Non-pigmented ciliary epithelial cell (primary cell): Measurements from ENCODE around the gene PACSIN3.
A peak's percentile ranks its signal among the peaks of the same experiment; 100 is the strongest.
"Not testable (repeated sequence)": the region's sequence is repeated elsewhere in the genome, so short reads cannot be mapped to it uniquely, and the experiment has no call there.

Experiments
- DNase-seq: peaks from one replicate; pipeline ENCODE4 v3.0.0-alpha.2; 2010; ENCODE audit warnings: low read depth

The PACSIN3 gene

DNA sequence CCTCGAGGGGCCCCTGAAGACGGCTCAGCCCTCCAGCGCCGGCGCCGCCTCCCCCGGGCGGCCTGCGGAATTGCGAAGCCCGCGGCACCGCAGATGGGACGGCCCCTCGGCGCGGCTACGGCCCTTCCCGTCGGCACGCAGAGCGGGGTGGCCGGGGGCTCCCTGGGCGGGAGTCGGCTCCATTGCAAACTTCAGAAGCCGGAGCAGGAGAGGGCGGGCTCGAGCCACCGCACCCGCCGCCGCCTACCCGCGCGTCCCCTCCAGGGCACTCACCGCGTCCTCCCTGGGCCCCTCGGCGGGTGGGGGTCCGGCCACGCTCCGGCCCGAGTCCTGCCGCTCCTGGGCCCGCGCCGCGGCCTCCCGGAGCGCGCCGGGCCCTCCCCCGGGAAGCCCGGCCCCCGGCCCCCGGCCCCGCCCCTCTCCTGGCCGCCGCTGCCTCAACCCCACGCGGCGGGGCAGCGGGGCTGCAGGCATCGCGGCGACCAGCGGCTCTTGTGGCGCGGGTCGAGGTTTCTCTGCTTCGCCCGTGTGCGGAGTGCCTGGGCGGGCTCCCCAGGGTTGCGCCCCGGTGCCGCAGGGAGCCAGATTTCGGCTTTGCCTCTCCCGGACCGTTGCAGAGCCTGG, at the start of gene PACSIN3:
TSS of gene PACSIN3 (minus strand) at position 359 of the 624 bp plus-strand sequence. CDS start 3,707 bp downstream, outside the sequence.
- no peak for DNase-seq

DNA sequence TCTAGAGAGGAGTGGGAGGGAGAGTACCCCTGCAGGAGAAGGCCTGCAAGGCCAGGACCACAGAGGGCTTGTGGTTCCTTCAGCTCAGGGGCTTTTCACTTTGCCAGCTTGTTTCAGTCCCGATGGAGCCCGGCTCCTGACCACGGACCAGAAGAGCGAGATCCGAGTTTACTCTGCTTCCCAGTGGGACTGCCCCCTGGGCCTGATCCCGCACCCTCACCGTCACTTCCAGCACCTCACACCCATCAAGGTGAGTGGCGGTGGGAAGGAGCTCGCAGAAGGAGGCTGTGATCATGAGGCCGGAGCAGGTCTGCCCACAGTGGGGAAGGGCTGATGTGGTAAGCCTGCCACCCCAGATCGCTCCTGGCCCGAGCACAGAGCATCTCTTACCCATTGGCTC, 48.9 kb upstream of the PACSIN3 start:
- DNase-seq: no peak

DNA sequence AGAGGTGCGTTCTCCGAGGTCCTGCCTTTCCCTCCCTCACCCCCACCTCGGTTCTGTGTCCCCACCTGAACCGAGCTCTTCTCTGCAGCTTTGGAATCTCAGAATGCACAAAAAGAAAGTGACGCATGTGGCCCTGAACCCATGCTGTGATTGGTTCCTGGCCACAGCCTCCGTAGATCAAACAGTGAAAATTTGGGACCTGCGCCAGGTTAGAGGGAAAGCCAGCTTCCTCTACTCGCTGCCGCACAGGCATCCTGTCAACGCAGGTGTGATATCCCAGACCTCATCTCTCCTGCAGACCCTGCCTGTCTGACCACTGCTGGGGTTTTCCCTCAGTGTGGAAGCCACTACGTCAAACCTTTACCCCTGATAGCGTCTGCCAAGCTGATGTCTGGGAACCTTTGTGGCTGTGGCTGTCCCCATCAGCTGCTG, 48.5 kb upstream of the PACSIN3 start:
- DNase-seq: no peak

DNA sequence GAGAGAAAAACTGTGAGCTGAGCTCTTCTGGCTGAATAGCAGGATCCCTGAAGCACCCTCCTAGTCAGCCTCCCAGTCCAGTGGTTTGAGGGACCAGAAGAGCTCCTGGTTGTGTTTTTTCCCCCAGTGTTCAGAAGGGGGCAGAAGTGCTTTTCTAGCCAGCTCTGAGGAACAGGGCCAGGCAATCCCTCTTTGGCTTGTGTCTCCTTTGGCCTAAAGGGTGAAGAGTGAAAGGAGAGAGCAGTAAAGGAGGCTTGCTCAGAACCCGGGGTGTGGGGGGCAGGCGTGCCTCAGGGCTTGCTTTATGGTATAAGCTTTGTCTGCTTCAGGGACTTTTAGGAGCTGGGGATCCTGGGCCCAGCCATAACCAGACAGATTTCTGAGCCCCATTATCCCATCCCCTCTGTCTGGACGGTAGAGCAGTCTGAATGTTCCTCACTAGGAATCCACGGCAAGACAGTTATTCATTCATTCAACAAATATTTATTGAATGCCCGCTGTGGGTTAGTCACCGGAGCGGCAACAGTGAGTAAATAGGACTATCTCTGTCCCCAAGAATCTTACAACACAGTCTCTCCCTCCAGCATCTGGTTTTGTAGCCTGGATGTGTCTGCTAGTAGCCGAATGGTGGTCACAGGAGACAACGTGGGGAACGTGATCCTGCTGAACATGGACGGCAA, 47.9 kb upstream of the PACSIN3 start:
- DNase-seq: peak; percentile 56

DNA sequence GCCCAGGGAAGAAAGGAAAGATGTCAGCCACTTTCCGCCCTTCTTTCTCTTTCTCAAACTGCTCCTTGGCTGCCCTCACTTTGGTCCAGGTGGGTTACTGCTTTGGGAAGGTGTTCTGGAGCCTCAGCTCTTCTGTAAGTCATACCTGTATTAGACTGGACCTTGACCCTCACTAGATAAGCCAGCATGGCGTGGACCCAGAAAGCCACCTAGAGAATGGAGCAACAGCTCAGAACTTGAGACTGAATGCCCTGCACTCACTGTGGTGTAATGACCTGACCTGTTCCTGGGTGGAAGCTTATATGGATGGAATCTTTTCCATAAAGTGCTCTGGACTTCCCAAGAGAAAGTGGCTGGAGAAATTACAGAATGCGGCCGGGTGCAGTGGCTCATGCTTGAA, 46.8 kb upstream of the PACSIN3 start:
- DNase-seq: no peak

DNA sequence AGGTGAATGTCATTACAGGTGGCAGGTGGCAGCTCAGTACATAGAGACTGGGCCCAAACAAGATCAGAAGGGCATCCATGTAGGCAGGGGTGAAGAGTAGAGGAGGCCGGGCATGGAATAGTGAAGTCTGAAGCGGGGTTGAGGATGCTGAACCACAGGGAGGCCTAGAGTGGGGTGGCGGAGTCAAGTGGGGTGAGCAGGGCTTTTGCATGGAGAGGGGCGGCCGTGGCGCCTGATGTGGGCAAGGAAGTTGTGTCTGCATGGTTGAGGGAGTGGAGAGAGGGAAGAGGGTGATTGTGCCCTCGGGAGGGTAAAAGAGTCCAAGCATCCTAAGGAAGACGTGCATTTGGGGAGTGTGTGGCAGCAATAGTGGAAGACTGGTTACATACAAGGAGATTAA, 42.9 kb upstream of the PACSIN3 start:
- DNase-seq: no peak

DNA sequence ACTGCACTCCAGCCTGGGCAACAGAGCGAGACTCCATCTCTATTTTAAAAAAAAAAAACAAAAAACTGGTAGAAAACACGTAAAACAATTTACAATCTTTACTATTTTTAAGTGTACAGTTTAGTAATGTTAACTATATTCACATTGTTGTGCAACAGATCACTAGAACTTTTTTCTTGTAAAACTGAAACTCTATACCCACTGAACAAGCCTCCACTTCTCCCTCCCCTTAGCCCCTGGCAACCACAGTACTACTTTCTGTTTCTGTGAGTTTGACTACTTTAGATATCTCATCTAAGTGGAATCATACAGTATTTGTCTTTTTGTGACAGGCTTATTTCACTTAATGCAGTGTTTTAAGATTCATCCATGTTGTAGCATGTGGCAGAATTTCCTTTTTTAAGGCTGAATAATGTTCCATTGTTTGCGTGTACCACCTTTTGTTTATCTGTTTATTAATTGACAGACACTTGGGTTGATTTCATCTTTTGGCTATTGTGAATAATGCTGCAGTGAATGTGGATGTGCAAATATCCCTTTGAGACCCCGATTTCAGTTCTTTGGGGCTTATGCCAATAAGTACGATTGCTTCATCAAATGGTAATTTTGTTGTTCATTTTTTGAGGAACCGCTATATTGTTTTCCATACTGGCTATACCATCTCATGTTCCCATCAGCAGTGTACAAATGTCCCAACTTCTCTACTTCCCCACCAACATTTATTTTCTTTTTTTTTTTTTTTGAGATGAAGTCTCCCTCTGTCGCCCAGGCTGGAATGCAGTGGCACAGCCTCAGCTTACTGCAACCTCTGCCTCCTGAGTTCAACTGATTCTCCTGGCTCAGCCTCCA, 39.5 kb upstream of the PACSIN3 start:
- DNase-seq: no peak

DNA sequence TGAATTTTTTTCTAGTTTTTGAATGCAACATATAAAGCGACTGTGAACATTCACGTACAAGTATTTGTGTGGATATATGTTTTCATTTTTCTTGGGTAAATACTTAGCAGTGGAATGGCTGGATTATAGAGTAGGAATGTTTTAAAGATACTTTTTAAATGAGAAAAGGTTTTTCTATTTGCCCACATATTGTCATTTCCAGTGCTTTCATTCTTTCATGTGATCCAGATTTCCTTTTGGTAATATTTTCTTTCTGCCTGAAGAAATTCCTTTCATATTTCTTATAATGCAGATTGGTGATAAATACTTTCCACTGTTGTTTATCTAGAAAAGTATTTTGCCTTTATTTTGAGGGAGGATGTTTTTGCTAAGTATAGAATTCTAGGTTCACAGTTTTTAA, 36.5 kb upstream of the PACSIN3 start:
- DNase-seq: no peak

DNA sequence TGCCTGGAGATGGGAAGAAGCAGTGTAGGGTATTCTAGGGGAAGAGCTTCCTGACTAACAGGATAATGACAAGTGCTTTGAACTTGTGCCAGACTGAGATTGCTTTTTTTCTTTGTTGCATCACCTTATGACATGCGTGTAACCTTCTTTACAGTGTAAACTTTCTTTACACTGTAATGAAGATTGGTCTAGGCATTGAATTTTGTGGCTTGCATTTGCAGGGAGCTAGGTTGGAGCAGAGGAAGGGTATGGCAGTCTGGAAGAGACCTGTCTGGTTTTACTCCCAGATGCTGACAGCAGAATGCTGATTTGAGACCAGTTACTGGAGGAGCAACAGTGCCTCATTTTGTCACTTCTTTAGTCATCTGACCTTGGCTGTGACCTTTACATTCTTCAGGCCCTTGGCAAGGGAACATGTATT, 34.2 kb upstream of the PACSIN3 start:
- peak; percentile 32 for DNase-seq

DNA sequence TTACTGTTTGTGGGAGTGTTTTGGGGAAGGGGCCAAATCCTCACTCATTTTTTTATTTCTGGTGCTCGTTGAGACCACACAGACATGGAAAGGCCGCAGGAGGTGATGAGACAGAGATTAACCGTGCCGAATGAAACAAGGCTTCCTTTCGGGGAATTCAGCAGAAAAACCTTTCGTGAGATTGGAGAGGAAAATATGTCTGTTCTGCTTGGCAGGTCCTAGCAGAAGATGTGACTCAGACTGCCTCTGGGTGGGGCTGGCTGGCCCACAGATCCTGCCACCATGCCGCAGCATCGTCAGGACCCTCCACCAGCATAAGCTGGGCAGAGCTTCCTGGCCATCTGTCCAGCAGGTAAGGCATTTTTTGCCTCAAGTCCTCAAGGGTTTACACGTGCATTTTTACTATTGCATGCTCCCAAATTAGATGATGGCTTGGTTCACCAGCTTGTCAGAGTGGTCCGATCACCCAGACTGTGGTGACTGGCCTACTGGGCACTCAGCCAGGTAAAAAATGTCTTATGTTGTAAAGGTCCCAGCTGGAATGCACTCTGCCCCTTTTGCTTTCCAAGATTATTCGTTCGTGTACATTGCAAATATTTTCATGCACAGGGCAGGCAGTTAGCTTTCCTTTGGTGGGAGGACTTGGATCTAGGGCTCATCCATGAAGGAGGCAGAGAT, 30.0 kb upstream of the PACSIN3 start:
- peak; percentile 34 for DNase-seq

DNA sequence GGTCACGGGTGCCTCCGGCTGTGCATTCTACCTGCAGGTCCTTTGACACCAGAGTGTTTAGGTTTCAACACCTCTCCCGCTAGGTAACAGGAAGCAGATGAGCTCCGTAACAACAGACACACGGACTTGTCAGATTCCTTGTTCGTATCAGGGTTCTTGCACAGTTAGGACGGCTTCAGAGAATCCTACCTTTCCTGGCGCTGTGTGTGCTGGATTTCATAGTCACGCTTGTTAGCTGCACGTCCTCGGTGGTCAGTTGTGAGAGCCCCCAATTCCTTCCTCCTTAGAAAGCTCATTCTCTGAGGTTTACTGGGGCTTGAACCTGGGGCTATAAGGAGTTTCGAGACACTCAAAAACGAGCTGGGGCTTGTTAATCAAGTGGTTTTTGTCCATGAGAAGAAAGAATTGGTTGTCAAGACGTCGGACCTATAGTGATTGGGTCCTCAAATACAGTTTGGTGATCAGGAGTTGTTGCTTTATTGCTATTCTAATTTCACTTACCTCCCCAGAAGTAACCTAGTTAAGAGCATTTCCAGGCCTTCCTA, 29.2 kb upstream of the PACSIN3 start:
- no peak for DNase-seq

DNA sequence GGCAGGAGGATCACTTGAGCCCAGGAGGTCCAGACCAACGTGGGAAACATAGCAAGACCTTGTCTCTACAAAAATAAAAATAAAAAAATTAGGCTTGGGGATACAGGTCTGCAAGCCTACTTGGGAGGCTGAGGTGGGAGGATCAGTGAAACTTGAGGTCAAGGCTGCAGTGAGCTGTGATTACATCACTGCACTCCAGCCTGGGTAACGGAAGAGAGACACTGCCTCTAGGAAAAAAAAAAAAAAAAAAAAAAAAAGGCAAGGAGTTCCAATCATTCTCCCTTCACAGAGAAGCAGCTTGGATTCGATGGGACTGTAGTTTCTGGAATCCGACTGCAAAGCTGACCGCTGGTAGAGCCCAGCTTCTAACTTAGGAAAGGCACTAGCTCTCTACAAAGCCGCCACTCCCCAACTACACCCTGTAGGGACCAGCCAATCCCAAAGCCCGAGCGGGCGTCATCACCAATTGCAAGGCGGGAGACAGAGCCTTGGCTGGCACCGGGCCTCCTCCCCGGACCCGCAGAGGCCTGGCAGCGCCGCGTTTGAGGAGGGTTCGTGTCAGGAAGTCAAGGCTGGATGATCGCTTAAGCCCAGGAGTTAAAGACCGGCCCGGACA, 27.8 kb upstream of the PACSIN3 start:
- peak; percentile 55 for DNase-seq

DNA sequence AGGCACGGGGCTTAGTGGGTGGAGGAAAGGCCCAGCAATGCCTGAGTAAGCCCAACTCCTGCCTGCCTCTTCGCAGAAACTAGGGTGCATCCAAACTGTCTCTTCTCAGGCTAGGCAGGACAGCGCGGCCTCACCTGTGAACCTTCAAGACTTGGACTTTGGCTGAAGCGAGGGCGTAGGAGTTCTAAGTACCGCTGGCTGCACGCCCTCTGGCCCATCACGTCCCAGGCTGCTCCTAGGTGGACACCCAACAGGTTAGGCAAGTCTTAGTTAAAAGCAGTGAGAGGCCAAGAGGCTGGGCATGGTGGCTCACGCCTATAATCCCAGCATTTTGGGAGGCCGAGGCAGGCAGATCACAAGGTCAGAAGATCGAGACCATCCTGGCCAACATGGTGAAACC, 26.7 kb upstream of the PACSIN3 start:
- DNase-seq: no peak

DNA sequence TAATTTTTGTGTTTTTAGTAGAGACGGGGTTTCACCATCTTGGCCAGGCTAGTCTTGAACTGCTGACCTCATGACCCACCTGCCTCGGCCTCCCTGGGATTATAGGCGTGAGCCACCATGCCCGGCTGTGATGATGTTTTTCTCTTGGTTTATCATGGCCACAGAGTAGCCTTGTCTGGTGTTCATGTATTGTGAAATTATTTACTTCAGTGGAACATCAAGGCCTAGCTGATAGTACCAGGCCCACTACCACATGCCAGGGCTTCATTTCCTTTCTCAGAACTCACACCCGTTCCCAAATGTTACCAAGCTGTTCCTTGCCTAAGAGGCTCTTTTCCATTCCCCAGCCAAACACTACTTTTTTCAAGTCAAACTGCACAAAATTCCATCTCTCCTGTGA, 22.4 kb upstream of the PACSIN3 start:
- DNase-seq: no peak

DNA sequence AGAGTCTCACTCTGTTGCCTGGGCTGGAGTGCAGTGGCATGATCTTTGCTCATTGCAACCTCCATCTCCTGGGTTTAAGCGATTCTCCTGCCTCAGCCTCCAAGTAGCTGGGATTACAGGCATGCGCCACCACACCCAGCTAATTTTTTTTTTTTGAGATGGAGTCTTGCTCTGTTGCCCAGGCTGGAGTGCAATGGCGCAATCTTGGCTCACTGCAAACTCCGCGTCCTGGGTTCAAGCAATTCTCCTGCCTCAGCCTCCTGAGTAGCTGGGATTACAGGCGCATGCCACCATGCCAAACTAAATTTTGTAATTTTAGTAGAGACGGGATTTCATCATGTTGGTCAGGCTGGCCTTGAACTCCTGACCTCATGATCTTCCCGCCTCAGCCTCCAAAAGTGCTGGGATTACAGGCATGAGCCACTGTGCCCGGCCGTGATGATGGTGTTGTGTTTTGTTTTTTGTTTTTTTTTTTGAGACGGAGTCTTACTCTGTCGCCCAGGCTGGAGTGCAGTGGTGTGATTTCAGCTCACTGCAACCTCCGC, 21.8 kb upstream of the PACSIN3 start:
- not testable (repeated sequence) for DNase-seq

DNA sequence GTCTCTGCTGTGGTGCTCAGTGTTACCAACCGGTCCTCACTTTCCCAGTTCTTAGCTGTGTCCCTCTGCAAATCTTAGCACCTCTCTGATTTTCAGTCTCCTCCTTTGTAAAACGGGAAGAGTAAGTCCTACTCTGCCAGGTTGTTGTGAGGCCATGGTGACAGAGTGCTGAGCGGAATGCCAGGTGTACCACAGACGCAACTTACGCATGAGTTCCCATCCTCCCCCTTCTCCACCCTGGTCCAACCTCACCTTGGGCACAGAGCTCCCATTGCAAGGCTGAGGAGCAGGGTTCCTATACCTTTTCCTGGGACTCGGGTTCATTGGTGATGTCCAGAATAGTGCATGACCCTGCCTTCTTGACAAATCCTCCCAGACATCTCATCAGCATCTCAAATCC, 21.2 kb upstream of the PACSIN3 start:
- DNase-seq: no peak

DNA sequence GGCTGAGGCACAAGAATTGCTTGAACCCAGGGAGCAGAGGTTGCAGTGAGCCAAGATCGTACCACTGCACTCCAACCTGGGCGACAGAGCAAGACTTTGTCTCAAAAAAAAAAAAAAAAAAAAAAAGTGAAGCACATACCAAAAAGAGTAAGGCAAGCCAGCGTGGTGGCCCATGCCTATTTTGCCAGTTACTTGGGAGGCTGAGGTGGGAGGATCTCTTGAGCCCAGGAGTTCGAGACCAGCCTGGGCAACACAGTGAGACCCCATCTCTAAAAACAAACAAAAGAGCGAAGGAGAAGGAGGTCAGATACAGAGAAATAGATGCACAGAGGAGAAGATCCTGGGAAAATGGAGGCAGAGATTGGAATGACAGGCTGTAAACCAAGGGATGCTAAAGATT, 20.3 kb upstream of the PACSIN3 start:
- not testable (repeated sequence) for DNase-seq

DNA sequence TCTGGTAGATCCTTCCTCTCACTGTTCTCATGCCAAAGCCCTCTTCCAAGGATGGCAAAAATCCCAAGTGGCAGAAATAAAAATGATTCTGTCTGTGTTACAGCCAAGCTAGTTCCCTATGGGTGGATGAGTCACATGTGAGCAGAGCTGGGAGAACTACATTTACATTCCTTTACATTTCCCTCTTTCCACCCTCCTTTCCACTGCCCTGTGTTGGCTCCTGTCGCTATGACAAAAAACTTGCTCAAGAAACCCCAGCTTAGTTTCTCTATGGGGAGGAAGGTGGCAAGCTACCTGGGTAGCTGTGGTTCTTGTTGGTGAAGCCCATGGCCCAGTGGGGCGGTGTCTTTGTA, 18.4 kb upstream of the PACSIN3 start:
- DNase-seq: no peak

DNA sequence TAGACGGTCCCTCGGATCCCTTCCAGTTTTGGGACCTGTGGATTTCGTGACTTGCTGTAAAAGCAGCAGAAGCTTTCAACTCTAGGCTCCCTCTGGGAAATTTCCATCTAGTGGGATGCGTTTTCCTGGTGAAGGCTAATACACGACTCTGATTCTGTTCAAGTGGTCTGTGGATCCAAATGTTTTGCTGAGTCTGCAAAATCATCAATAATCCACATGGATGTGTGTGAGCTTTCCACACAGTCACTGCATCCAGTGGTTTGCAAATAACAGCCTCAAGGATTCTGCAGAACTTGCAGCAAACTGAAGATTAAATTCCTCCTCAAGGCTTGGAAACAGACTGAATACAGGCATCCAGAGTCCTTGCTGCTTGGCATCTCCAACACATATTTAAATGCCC, 16.3 kb upstream of the PACSIN3 start:
- no peak for DNase-seq

DNA sequence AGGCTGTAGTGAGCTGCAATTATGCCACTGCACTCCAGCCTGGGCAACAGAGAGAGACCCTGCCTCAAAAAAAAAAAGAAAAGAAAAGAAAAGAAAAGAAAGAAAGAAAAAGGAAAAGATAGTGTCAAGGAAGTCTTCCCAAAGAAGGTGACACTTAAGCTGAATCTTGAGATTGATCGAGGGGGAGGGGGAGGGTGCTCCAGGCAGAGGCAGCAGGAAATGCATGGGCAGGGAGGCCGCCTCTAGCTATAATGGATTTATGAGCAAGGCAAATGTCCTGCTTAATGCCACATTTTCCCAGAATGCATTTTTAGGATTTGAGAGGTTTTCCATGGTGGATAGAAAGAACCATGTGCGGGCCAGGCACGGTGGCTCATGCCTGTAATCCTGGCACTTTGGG, 14.8 kb upstream of the PACSIN3 start:
- no peak for DNase-seq

DNA sequence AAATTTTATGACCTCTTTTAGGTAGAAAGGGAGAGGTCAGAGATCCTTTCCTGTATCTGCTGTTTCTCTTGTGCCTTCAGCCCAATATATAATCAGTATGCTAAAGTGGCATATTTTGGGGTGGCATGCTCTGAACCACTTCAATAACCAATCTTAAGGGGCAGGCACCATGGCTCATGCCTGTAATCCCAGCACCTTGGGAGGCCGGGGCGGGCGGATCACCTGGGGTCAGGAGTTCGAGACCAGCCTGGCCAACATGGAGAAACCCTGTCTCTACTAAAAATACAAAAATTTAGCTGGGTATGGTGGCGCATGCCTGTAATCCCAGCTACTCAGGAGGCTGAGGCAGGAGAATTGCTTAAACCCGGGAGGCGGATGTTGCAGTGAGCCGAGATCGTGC, 11.9 kb upstream of the PACSIN3 start:
- DNase-seq: not testable (repeated sequence)
